ENCODE data around the gene IFT27.

GRCh38 chr22:36713436-36713835 is 62.5 kb downstream of the IFT27 start:
- TF ChIP-seq ETS1 (IDR thresholded peaks at IDR 0.05): no peak
- TF ChIP-seq, protein P1, sequence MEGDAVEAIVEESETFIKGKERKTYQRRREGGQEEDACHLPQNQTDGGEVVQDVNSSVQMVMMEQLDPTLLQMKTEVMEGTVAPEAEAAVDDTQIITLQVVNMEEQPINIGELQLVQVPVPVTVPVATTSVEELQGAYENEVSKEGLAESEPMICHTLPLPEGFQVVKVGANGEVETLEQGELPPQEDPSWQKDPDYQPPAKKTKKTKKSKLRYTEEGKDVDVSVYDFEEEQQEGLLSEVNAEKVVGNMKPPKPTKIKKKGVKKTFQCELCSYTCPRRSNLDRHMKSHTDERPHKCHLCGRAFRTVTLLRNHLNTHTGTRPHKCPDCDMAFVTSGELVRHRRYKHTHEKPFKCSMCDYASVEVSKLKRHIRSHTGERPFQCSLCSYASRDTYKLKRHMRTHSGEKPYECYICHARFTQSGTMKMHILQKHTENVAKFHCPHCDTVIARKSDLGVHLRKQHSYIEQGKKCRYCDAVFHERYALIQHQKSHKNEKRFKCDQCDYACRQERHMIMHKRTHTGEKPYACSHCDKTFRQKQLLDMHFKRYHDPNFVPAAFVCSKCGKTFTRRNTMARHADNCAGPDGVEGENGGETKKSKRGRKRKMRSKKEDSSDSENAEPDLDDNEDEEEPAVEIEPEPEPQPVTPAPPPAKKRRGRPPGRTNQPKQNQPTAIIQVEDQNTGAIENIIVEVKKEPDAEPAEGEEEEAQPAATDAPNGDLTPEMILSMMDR (conservative IDR thresholded peaks at IDR 0.05; ENCODE audit: low read depth in 2 of 2): no peak
- TF ChIP-seq EZH2 (IDR thresholded peaks at IDR 0.05; ENCODE audit: low read depth, unreplicated experiment): no peak
- TF ChIP-seq EZH2phosphoT487 (IDR thresholded peaks at IDR 0.05; ENCODE audit: unreplicated experiment): no peak
- TF ChIP-seq, protein P2, sequence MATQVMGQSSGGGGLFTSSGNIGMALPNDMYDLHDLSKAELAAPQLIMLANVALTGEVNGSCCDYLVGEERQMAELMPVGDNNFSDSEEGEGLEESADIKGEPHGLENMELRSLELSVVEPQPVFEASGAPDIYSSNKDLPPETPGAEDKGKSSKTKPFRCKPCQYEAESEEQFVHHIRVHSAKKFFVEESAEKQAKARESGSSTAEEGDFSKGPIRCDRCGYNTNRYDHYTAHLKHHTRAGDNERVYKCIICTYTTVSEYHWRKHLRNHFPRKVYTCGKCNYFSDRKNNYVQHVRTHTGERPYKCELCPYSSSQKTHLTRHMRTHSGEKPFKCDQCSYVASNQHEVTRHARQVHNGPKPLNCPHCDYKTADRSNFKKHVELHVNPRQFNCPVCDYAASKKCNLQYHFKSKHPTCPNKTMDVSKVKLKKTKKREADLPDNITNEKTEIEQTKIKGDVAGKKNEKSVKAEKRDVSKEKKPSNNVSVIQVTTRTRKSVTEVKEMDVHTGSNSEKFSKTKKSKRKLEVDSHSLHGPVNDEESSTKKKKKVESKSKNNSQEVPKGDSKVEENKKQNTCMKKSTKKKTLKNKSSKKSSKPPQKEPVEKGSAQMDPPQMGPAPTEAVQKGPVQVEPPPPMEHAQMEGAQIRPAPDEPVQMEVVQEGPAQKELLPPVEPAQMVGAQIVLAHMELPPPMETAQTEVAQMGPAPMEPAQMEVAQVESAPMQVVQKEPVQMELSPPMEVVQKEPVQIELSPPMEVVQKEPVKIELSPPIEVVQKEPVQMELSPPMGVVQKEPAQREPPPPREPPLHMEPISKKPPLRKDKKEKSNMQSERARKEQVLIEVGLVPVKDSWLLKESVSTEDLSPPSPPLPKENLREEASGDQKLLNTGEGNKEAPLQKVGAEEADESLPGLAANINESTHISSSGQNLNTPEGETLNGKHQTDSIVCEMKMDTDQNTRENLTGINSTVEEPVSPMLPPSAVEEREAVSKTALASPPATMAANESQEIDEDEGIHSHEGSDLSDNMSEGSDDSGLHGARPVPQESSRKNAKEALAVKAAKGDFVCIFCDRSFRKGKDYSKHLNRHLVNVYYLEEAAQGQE (IDR thresholded peaks at IDR 0.05; ENCODE audit: unreplicated experiment): no peak
- TF ChIP-seq POLR2AphosphoS5 (IDR thresholded peaks at IDR 0.05; ENCODE audit: low read depth): no peak
- no peak for TF ChIP-seq CREB1 (CRISPR knock-in tag; IDR thresholded peaks at IDR 0.05; ENCODE audit: low read depth)
- no peak for TF ChIP-seq NANOG (IDR thresholded peaks at IDR 0.05; ENCODE audit: borderline replicate concordance)
- TF ChIP-seq ZNF331 (CRISPR knock-in tag; IDR thresholded peaks at IDR 0.05; ENCODE audit: low read depth): no peak
- no peak for TF ChIP-seq ZNF114 (CRISPR knock-in tag; IDR thresholded peaks at IDR 0.05)
- TF ChIP-seq JUNB (IDR thresholded peaks at IDR 0.05; ENCODE audit: unreplicated experiment): no peak

Data from GM23338 (cell line).